ENCODE measurements around the gene SLAMF1. TPM values are rescaled to one million over a fixed set of nuclear protein-coding genes. Genes with fewer than 3 reads are reported as not detected.
A peak's percentile ranks its signal among the peaks of the same experiment; 100 is the strongest.

The SLAMF1 gene
- total RNA-seq, 1 donor from 2014 or later: not detected

- DNase-seq (ENCODE audit: low read depth) (no peak), FAIRE-seq (peak; percentile 55)
- Histone ChIP-seq H3K27me3 (ENCODE audit: control insufficient read depth, insufficient read depth, low read length) (no peaks in the 10 kb centered on the region), H3K4me3 (ENCODE audit: low read depth, low read length) (no peak overlapping the region), H3K36me3 (ENCODE audit: control insufficient read depth, insufficient read depth, low read length) (no peaks in the 10 kb centered on the region)
- no peak for TF ChIP-seq CTCF (IDR thresholded peaks at IDR 0.05; ENCODE audit: insufficient read depth, low read length, severe bottlenecking)
Observed at GRCh38 chr1:160621633-160622413, 25.0 kb downstream of the SLAMF1 start.

GRCh38 chr1:160620942-160621632 is 25.8 kb downstream of the SLAMF1 start:
- DNase-seq (ENCODE audit: low read depth) (no peak), FAIRE-seq (no peak)
- Histone ChIP-seq H3K27me3 (ENCODE audit: control insufficient read depth, insufficient read depth, low read length) (no peaks in the 10 kb centered on the region), H3K4me3 (ENCODE audit: low read depth, low read length) (no peak overlapping the region), H3K36me3 (ENCODE audit: control insufficient read depth, insufficient read depth, low read length) (no peaks in the 10 kb centered on the region)
- no peak for TF ChIP-seq CTCF (IDR thresholded peaks at IDR 0.05; ENCODE audit: insufficient read depth, low read length, severe bottlenecking)

- H3K4me3 ChIP-seq (ENCODE audit: low read depth, low read length): no peak overlapping the region
- TF ChIP-seq CTCF (IDR thresholded peaks at IDR 0.05; ENCODE audit: insufficient read depth, low read length, severe bottlenecking): no peak
- FAIRE-seq (no peak), DNase-seq (ENCODE audit: low read depth) (no peak)
- no peaks in the 10 kb centered on the region for H3K36me3 ChIP-seq (ENCODE audit: control insufficient read depth, insufficient read depth, low read length)
- no peaks in the 10 kb centered on the region for H3K27me3 ChIP-seq (ENCODE audit: control insufficient read depth, insufficient read depth, low read length)
Observed at GRCh38 chr1:160619742-160620277, 27.0 kb downstream of the SLAMF1 start.

- peak; percentile 42 for TF ChIP-seq CTCF (IDR thresholded peaks at IDR 0.05; ENCODE audit: insufficient read depth, low read length, severe bottlenecking)
- no peak overlapping the region for H3K4me3 ChIP-seq (ENCODE audit: low read depth, low read length)
- H3K27me3 ChIP-seq (ENCODE audit: control insufficient read depth, insufficient read depth, low read length): no peaks in the 10 kb centered on the region
- no peak for DNase-seq (ENCODE audit: low read depth)
- no peaks in the 10 kb centered on the region for H3K36me3 ChIP-seq (ENCODE audit: control insufficient read depth, insufficient read depth, low read length)
- no peak for FAIRE-seq
Observed at GRCh38 chr1:160618763-160619274, 28.0 kb downstream of the SLAMF1 start.

- FAIRE-seq (no peak), DNase-seq (ENCODE audit: low read depth) (no peak)
- Histone ChIP-seq H3K4me3 (ENCODE audit: low read depth, low read length) (no peak overlapping the region), H3K27me3 (ENCODE audit: control insufficient read depth, insufficient read depth, low read length) (no peaks in the 10 kb centered on the region), H3K36me3 (ENCODE audit: control insufficient read depth, insufficient read depth, low read length) (no peaks in the 10 kb centered on the region)
- no peak for TF ChIP-seq CTCF (IDR thresholded peaks at IDR 0.05; ENCODE audit: insufficient read depth, low read length, severe bottlenecking)
Observed at GRCh38 chr1:160618327-160618726, 28.5 kb downstream of the SLAMF1 start.
